Cardiac fibroblast (primary cell): Measurements from ENCODE around the gene BAK1.

Source experiments
- DNase-seq, 2 donors: peaks; one replicate each; pipeline versions ENCODE4 v3.0.0 to v3.0.0-alpha.2; 2010; ENCODE audit warnings: low read depth in 2 of 2
- H3K4me3 ChIP-seq, 2 donors: replicated peaks in 1 of 2; 1 replicate in 1 of 2; 2 replicates in 1 of 2; pipeline ENCODE4 v1.5.1; 2011; ENCODE audit warnings: low read depth in 2 of 2, low read length in 2 of 2, mild to moderate bottlenecking in 2 of 2, moderate library complexity in 1 of 2
- TF ChIP-seq, protein P1 (sequence below): IDR thresholded peaks from one replicate; pipeline ENCODE4 v1.5.1; 2011; ENCODE audit warnings: low read depth, mild to moderate bottlenecking, low read length, inconsistent platforms

BAK1 gene

DNA sequence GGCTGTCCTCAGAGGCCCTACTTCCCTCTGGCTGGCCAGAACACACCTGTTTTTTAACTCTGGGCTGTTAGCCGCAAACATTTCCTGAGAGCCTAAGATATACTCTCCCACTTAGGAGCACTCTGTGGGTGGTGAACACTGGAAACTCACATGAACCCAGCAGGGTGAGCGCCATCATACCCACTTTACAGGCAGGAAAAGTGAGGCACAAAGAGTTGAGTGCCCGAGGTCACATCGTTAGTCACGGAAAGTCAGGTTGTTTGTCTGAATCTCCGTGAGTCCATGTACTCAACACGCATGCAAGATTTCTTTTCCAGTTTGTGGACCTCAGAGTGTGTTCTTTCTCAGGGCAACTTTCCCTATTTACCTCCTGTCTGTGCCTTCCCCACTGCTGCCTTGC is 1.9 kb downstream of the BAK1 start:
- no peak for DNase-seq
- H3K4me3 ChIP-seq, result no peak overlapping the region
- TF ChIP-seq, protein P1, sequence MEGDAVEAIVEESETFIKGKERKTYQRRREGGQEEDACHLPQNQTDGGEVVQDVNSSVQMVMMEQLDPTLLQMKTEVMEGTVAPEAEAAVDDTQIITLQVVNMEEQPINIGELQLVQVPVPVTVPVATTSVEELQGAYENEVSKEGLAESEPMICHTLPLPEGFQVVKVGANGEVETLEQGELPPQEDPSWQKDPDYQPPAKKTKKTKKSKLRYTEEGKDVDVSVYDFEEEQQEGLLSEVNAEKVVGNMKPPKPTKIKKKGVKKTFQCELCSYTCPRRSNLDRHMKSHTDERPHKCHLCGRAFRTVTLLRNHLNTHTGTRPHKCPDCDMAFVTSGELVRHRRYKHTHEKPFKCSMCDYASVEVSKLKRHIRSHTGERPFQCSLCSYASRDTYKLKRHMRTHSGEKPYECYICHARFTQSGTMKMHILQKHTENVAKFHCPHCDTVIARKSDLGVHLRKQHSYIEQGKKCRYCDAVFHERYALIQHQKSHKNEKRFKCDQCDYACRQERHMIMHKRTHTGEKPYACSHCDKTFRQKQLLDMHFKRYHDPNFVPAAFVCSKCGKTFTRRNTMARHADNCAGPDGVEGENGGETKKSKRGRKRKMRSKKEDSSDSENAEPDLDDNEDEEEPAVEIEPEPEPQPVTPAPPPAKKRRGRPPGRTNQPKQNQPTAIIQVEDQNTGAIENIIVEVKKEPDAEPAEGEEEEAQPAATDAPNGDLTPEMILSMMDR, result no peak

DNA sequence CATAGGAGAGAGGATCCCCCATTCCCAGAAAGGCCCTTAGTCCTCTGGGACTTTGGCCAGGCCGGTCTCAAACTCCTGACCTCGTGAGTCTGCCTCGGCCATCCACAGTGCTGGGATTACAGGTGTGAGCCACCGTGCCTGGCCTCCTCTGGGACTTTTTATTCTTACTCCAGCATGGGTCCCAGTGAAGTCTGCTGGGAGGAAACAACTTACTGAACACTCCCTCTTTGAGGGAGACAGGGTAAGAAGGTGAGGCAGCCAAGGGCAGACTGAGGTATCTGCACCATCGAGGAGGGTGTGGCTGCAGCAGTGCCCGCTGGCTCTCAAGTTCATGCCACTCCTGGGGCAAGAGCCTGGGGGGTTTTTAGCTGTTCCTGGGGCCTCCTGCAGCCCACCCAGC is 2.4 kb downstream of the BAK1 start:
- TF ChIP-seq, protein P1, result no peak
- H3K4me3 ChIP-seq, result no peak overlapping the region
- DNase-seq, result no peak

DNA sequence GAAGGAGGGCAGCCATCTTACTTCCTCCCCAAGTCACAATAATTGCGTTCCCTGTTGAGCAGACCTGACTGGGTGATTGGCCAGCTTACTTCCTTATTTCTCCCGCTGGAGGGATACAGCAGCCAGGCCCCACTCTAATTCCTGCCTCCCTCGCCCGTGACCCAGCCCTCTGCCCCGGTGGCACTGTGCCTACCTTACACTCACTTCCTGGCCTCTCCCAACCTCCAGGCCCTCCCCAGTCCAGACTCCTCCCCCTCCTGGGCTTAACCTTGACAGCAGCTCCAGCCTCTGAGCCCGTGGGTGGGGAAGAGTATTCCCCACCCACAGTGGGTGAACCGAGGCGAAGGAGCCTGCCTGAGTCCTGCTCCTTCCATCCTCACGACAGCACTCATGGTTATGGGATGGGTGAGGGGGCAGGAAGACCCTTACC is 3.0 kb downstream of the BAK1 start:
- DNase-seq, result peak in 1 of 2 donors; percentile 34
- TF ChIP-seq, protein P1, result no peak
- H3K4me3 ChIP-seq, result no peak overlapping the region

GRCh38 chr6:33576668-33577067 is 3.4 kb downstream of the BAK1 start:
- TF ChIP-seq, protein P1, result no peak
- DNase-seq, result no peak

DNA sequence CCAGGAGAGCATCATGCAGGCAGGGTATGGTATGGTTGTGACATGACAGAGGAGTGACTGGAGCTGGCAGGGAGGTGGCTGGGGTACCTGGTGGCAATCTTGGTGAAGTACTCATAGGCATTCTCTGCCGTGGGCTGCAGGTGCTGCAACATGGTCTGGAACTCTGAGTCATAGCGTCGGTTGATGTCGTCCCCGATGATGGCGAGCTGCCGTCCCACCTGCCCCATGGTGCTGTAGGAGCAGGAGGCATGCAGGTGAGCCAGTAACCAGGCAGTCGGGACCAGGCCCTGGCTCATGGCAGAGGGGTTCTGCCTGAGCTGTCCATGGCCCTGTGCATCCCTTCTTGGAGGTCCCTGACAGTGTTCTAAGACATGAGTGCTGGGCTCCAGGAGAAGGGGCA is 4.9 kb downstream of the BAK1 start:
- TF ChIP-seq, protein P1, result no peak
- no peak overlapping the region for H3K4me3 ChIP-seq
- DNase-seq, result no peak

More at GRCh38 chr6:33576668-33577067, 3.4 kb downstream of the BAK1 start:
- no peak overlapping the region for H3K4me3 ChIP-seq

DNA sequence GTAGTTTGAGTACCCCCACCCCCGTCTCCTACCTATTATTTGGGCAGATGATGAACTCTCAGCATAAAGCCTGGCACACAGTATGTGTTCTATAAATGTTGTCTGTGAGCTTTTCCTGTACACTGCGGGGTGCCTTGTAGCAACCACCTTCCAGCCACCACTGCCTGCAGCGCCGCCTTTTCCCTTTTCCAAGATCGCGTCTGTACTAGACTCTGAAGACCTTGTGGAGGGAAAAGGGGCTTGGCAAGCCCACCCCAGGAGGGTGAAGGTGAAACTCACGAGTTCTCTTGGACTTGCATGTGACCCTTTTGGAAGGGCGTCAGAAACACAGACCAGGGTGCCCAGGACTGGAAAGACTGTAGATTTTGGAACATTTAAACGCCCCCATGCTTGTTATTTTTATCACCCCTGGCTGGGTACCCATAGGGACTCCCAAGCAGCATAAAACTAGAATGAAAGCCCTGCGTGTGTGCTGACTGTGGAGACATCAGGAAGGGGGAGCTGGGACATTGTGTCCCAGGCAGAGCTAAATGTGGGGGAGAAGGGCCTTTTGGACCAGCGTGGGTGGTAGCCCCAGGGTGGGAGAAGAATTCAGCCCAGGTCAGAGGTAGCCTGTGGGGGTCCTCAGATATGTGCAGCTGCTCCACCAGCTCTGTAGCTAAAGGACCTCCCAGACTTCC is 8.3 kb downstream of the BAK1 start:
- DNase-seq, result no peak
- peak overlapping the region; percentile 63 to 69 for H3K4me3 ChIP-seq

More for the DNA sequence above, 8.3 kb downstream of the BAK1 start:
- TF ChIP-seq, protein P1, result no peak
